ENCODE results near the gene INTS11. TPM values are rescaled to one million over a fixed set of nuclear protein-coding genes. Genes with fewer than 3 reads are reported as not detected.

Gene INTS11
- total RNA-seq, 2 donors from 2014 or later: 80.6 to 94.2 TPM

DNA sequence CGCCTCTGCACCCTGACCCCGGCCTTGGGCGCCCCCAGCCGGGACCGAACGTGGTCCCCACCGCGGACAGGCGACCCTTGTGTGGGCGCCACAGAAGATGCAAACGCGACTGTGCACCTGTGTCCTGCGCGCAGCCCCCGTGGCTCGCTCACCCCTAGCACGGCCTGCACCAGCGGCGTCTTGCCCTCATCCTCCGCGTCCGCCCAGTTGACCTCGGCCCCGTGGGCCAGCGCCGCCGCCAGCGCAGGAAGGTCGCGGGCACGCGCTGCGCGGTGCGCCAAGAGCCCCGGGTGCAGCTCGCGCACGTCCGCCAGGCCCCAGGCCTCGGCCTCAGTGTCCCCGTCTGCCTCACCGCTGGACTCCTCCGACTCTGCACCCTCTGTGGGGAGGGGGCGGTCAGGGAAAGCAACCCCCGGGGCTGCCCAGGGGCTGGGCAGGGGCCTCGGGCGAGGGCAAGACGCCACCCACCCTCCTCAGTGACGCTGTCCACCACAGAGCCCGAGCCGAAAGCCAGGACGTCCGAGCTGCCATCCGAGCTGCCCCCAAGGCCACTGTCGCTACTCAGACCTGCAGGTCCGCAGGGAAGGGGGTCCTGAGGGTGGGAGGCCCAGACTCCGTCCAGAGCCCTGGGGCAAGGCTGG lies 30.1 kb downstream of the INTS11 start:
- intact Hi-C loops (cut with DNase I, micrococcal nuclease): loop anchor here (5.0 kb wide), 2 partner anchors 172 to 177 kb away; partner anchors contain the start of gene C1orf159 (in 1 of the 2)
- ATAC-seq (no peak), DNase-seq (no peak)

GRCh38 chr1:1293263-1294249 lies 30.9 kb downstream of the INTS11 start:
- no peak for ATAC-seq
- intact Hi-C loops (cut with DNase I, micrococcal nuclease): loop anchor here (5.0 kb wide), 2 partner anchors 171 to 176 kb away; partner anchors contain the start of gene C1orf159 (in 1 of the 2)
- no peak for DNase-seq

DNA sequence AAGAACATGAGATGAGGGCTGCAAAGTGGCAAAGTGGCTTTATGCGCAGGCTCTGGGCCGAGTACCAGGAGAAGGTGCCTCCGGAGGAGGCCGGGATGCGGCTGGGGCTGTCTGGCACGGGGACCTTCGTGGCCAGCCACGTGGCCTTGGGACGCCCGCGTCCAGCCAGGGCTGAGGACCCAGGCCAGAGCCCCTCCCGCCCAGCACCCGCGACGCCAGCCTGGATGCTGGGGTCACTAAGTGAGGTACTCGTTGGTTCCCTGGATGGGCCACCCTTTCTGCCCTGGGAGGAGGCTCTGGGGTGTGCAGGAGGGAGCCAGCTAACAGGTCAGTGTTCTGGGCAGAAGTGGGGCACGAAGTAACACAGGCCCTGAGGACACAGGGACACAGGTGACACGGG lies 31.6 kb downstream of the INTS11 start:
- DNase-seq: no peak
- no peak for ATAC-seq
- intact Hi-C loops (cut with DNase I, micrococcal nuclease): loop anchor here (5.0 kb wide), 2 partner anchors 171 to 176 kb away; partner anchors contain the start of gene C1orf159 (in 1 of the 2)

GRCh38 chr1:1292442-1292779 lies 32.0 kb downstream of the INTS11 start:
- ATAC-seq (no peak), DNase-seq (no peak)
- intact Hi-C loops (cut with DNase I, micrococcal nuclease): loop anchor here (5.0 kb wide), 2 partner anchors 170 to 175 kb away; partner anchors contain the start of gene C1orf159 (in 1 of the 2)

DNA sequence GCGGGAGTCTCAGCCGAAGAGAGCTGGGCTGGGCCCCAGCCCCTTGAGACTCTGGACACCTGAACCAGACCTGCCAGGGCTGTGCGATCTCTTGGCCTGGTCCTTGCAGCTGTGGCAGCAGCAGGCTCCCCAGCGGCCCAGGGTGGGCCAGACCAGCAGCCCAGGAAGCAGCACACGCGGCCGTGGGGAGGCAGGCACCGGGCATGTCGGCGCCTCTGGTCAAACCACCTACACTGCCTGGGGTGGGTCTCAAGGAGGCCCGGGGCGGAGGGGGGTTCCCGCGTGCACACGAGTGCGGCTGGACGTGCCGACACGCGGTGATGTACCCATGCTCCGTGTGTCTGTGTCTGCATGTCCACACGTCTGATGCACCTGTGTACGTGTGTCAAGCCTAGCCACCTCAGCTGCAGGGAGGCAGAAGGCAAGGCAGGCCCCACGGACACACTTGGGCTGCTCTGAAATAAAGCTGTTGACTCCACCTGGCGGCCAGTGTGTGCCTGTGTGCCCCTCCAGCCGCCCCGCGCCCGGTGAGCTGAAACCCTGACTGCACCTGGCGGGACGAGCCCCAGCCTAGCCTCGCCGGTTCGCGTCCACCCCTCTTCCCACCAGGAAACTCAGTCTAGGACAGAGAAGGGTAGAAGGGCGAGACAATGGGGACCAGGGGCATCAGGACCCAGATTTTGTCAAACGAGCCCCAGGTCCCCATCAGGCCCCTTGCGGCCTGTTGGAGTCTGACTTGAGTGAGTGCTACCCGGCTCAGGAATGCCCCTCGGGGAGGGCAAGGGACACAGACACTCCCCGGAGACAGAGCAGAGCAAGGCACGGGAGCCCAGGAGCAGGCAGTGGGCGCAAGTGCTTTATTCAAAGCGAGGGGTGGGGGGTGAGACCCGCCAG lies 32.7 kb downstream of the INTS11 start:
- DNase-seq: peak; percentile 74 to 90
- intact Hi-C loops (cut with DNase I, micrococcal nuclease): loop anchor here (5.0 kb wide), 2 partner anchors 169 to 174 kb away; partner anchors contain the start of gene C1orf159 (in 1 of the 2)
- ATAC-seq: peak; percentile 86

- DNase-seq: peak in 1 of 2 donors; percentile 63
- peak; percentile 65 for ATAC-seq
- intact Hi-C loops (cut with DNase I, micrococcal nuclease): loop anchor here (5.0 kb wide), 2 partner anchors 169 to 174 kb away; partner anchors contain the start of gene C1orf159 (in 1 of the 2)
Measured at GRCh38 chr1:1291023-1291528, 33.4 kb downstream of the INTS11 start.

GRCh38 chr1:1290238-1290731 lies 34.2 kb downstream of the INTS11 start:
- DNase-seq (peak in 1 of 2 donors; percentile 82), ATAC-seq (peak; percentile 55)
- intact Hi-C loops (cut with DNase I, micrococcal nuclease): loop anchor here (5.0 kb wide), 2 partner anchors 168 to 173 kb away; partner anchors contain the start of gene C1orf159 (in 1 of the 2)

DNA sequence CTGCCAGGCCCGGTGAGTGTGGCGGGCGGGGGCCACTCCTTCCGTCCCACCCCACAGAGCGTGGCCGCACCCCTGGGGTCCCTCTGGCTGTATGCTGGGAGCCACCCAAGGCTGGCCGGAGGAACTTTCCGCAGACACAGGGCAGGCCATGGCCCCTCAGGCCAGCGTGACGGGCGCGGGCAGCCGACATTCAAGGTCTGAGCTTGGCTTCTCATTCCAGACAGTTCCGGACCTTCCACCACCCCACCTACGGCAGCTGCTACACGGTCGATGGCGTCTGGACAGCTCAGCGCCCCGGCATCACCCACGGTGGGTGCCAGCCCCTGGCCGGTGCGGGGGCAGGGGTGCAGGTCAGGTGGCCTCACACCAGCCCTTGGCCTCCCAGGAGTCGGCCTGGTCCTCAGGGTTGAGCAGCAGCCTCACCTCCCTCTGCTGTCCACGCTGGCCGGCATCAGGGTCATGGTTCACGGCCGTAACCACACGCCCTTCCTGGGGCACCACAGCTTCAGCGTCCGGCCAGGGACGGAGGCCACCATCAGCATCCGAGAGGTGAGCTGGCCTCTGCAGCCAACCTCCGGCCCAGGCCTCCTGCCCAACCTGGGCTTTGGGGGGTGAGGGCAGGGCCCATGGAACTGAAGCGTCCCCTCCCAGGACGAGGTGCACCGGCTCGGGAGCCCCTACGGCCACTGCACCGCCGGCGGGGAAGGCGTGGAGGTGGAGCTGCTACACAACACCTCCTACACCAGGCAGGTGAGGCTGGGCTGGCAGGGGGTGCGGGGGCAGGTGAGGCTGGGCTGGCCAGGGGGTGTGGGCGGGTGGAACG lies 37.0 kb downstream of the INTS11 start:
- intact Hi-C loops (cut with DNase I, micrococcal nuclease): no loop called here
- no peak for ATAC-seq
- DNase-seq: no peak

DNA sequence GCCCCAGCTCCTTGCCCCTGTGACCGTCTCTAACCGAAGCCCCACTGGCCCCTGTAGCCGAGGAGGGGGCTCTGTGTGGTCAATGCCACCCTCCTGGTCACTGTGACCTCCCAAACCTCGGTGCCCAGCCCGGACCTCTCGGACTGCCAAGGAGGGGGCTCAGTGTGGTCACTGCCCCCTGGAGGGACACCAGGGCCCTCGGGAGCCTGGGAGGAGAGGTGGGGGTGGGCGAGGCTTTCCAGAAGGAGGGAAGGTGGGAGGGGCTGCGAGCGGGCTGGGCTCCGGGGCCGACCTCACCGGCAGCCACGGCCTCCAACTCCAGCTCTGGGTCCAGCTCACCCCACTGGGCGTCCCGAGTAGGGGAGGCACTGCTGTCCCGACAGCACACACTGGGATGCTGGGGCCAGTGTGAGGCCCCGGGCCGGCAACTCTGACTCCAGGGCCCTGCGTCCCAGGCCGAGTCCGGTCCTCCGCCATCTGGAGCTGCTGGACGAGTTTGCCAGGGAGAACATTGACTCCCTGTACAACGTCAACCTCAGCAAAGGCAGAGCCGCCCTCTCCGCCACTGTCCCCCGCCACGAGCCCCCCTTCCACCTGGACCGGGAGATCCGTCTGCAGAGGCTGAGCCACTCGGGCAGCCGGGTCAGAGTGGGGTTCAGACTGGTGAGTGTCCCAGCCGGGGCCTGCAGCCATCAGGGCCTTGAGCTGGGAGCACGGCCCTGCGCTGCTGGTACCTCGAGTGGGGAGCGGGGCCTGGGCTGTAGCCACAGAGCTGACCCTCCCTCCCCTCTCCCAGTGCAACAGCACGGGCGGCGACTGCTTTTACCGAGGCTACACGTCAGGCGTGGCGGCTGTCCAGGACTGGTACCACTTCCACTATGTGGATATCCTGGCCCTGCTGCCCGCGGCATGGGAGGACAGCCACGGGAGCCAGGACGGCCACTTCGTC lies 37.9 kb downstream of the INTS11 start:
- ATAC-seq: no peak
- DNase-seq: peak in 1 of 2 donors; percentile 21
- intact Hi-C loops (cut with DNase I, micrococcal nuclease): no loop called here

- intact Hi-C loops (cut with DNase I, micrococcal nuclease): no loop called here
- ATAC-seq (peak; percentile 58), DNase-seq (peak; percentile 44 to 62)
Measured at GRCh38 chr1:1285611-1286311, 38.7 kb downstream of the INTS11 start.

GRCh38 chr1:1285102-1285571 lies 39.3 kb downstream of the INTS11 start:
- DNase-seq: no peak
- no peak for ATAC-seq
- intact Hi-C loops (cut with DNase I, micrococcal nuclease): no loop called here

DNA sequence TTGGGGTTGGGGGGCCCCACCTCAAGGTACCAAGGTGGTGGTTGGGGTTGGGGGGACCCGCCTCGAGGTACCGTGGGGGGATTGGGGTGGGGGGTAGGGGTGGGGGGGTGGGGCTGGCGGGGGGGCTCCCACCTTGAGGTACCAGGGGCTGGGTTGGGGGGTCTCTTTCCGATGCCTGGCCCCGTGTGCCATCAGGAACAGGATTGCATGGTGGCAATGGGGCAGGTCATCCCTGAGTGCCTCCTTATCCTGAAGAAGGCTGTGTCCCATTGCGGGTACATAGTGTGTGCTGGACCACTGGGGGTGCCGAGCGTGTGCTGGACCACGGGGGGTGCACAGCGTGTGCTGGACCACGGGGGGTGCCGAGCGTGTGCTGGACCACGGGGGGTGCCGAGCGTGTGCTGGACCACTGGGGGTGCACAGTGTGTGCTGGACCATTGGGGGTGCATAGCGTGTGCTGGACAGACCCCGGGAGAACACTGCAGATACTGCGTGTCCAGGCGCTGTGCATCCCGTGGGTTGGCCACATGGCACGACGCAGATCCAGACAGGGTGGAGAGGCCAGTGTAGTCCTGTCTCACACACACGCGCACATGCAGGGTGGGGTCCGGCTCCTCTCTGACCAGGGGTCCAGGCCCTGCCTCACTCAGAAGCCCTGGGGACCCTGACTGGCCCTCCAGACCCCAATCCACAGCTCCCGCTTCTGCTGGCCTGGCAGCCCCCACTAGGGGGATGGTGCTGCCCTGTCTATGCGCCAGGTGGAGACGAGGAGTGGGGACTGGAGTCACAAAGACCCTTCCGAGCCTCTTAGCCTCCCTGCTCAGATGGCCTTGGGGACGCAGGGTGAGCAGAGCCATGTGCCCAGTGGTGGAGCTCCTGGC lies 40.0 kb downstream of the INTS11 start:
- ATAC-seq: no peak
- peak in 1 of 2 donors; percentile 23 for DNase-seq
- intact Hi-C loops (cut with DNase I, micrococcal nuclease): no loop called here

- no peak for DNase-seq
- ATAC-seq: no peak
- intact Hi-C loops (cut with DNase I, micrococcal nuclease): no loop called here
Measured at GRCh38 chr1:1283821-1284220, 40.6 kb downstream of the INTS11 start.

GRCh38 chr1:1282998-1283397 lies 41.5 kb downstream of the INTS11 start:
- DNase-seq: no peak
- intact Hi-C loops (cut with DNase I, micrococcal nuclease): no loop called here
- no peak for ATAC-seq

Measured in left colon (tissue), 2 donors.